Measurements from ENCODE around the gene DBN1.

GRCh38 chr5:177445052-177445916 is 28.1 kb downstream of the DBN1 start:
- TF ChIP-seq CTCF (IDR thresholded peaks at IDR 0.05; ENCODE audit: insufficient read depth, low read depth, low read length), result no peak
- TF ChIP-seq EZH2 (IDR thresholded peaks at IDR 0.05; ENCODE audit: insufficient read depth, low read length), result no peak

Data from astrocyte (in vitro differentiated cells and primary cell).